Mesodermal cell (in vitro differentiated cells): ENCODE results near the gene TMEM94.

Experiments
- H3K27ac ChIP-seq: 2 replicates; pipeline ENCODE4 v1.7.0; 2013; ENCODE audit warnings: mild to moderate bottlenecking, low read depth, low read length, moderate library complexity; ENCODE audit not compliant: severe bottlenecking
- H3K36me3 ChIP-seq: 2 replicates; pipeline ENCODE4 v1.7.1; 2013; ENCODE audit warnings: mild to moderate bottlenecking, low read length, moderate library complexity; ENCODE audit not compliant: control insufficient read depth, insufficient read depth
- H3K4me1 ChIP-seq: one replicate; pipeline ENCODE4 v1.7.1; 2013; ENCODE audit warnings: mild to moderate bottlenecking, low read length; ENCODE audit not compliant: insufficient read depth, control insufficient read depth, poor library complexity, severe bottlenecking
- H3K4me3 ChIP-seq: 2 replicates; pipeline ENCODE4 v1.7.0; 2013; ENCODE audit warnings: low read length, control low read depth, mild to moderate bottlenecking; ENCODE audit not compliant: insufficient read depth, poor library complexity, severe bottlenecking; ENCODE audit errors: extremely low read depth
- H3K9me3 ChIP-seq: 2 replicates; pipeline ENCODE4 v1.7.1; 2013; ENCODE audit warnings: mild to moderate bottlenecking, low read length, moderate library complexity; ENCODE audit not compliant: control insufficient read depth
- WGBS, 2 experiments: methylation state at CpG; one replicate each; pipeline ENCODE4 v1.1.5; 2013; ENCODE audit warnings: missing lambda C conversion rate in 2 of 2; ENCODE audit not compliant: insufficient coverage in 2 of 2; 5-methylcytosine and 5-hydroxymethylcytosine counted together

TMEM94 gene

DNA sequence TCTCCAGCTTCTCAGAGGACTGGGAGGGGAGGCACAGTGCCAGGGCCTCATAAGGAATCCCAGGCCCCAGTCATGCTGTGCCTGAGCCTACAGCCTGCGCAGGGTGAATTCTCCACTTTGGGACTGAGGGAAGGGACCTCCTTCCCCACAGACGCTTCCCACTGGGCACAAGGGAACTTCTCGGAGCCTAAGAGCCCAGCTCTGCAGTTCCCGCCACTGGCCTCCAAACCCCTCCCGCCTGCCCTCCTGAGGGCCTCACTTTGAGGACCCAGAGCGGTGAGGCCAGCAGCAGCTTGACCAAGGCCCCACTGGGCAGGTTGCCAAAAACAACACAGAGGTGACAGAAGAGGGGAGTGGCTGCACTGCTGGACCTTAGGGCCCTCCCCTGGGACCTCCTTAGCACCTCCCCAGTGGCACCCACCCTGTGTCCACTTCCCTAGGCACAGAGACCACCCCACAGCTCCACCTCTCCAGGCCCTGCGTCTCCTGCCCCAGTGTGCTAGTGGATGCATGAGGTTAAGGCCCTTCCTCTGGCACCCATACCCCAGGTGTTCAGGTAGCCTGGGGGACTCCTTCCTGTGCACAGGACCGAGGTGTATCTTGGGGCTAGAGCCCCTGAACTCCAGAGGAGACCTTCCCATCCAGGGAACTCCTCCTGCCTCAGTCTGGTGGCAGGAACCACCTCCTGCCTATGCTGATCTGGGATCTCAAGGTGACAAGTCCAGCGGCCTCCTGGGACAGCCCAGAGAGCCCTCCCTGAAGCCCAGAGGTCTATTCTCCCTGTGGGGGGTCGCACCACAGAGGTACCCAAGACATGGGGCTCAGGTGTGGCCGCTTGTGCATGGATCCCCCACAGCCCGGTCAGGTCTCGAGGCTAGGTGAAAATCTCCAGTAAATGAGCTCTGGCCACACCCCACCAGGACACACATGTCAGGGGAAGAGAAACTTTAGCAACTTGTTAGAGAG, 55.5 kb downstream of the TMEM94 start:
- Histone ChIP-seq H3K36me3 (peaks cover 32% of the 10 kb centered on the region), H3K4me1 (peaks cover 17% of the 10 kb centered on the region), H3K9me3 (no peaks in the 10 kb centered on the region), H3K27ac (peak overlapping the region; percentile 36), H3K4me3 (no peak overlapping the region)
- 77 to 79% methylated on average over 9 to 12 of the region's 13 CpGs for WGBS, 2 experiments

DNA sequence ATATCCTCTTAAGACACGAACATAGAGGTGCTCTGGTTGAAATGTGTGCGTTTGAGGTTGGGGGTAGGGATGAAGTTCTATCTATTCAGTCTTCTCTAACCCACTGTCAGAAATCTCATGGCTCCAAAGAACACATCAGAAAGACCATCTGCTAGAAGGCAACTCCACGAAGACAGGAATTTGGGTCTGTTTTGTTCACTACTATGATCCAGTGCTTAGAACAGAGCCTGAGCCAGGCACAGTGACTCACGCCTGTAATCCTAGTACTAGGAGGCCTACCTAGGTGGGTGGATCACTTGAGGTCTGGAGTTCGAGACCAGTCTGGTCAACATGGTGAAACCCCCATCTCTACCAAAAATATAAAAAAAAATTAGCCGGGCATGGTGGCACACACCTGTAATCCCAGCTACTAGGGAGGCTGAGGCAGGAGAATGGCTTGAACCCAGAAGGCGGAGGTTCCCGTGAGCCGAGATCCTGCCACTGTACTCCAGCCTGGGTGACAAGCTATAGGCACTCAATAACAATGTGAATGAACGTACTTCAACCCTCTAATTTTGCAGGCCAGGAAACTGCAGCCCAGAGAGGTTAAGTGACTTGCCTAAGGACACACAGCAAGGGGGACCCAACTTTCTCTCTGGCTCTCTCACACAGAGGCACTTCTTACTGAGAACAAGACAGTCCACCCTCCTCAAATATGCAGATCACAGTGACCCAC, 56.6 kb downstream of the TMEM94 start:
- Histone ChIP-seq H3K27ac (peak overlapping the region; percentile 36), H3K36me3 (peaks cover 30% of the 10 kb centered on the region), H3K4me3 (no peak overlapping the region), H3K4me1 (peaks cover 23% of the 10 kb centered on the region), H3K9me3 (no peaks in the 10 kb centered on the region)
- 71 to 77% methylated on average over 6 to 7 of the region's 10 CpGs for WGBS, 2 experiments

DNA sequence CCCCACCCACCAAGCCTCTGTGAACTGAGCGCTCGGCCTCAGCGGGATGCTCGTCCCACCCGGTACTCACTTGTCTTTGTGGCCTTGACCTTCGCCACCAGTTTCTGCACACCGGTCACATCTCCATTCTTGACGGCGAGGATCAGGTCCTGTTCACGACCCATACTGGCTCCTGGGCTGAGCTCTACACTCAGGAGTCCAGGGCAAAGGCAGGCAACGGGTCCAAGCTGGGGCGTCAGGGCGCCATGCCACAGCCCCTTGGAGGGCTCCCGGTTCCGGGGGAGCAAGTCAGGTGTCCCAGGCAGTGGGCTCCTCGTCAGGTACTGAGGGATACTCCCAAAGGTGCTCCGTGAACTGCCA, 57.2 kb downstream of the TMEM94 start:
- Histone ChIP-seq H3K4me1 (peaks cover 25% of the 10 kb centered on the region), H3K9me3 (no peaks in the 10 kb centered on the region), H3K36me3 (peaks cover 32% of the 10 kb centered on the region), H3K27ac (no peak overlapping the region), H3K4me3 (no peak overlapping the region)
- 94 to 99% methylated on average over 17 of the region's 17 CpGs for WGBS, 2 experiments

DNA sequence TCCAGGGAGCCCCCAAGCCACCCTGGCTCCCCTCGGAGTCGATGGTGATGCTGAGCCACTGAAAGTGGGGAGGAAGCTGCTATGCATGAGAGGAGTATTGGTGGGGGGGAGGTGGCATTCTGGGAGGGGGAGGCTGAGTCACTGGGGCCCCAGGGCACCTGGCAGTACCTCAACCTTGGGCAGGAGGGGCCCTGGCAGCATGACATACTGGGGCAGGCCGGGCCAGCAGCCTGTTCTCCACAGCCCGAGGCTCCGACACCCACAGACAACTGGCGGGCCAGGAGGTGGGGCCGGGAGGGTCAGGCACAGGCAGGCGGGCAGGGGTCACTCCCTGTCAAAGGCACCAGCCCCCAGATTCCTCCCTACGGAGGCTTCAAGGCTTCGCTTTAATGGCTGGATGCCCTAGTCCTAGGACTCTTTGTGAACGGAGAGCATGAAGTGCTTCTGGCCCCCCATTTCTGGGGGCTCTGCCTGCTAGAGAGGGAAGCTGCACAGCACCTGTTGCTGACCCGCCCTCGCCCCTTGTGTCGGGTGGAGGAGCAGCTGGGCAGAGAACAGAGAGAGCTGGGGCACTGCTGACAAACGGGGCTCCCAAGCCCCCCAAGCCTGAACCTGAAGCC, 58.0 kb downstream of the TMEM94 start:
- peaks cover 25% of the 10 kb centered on the region for H3K4me1 ChIP-seq
- H3K9me3 ChIP-seq: no peaks in the 10 kb centered on the region
- no peak overlapping the region for H3K27ac ChIP-seq
- peak overlapping the region; percentile 80 for H3K4me3 ChIP-seq
- WGBS, 2 experiments: 14 to 22% methylated on average over 15 of the region's 15 CpGs
- peaks cover 37% of the 10 kb centered on the region for H3K36me3 ChIP-seq

DNA sequence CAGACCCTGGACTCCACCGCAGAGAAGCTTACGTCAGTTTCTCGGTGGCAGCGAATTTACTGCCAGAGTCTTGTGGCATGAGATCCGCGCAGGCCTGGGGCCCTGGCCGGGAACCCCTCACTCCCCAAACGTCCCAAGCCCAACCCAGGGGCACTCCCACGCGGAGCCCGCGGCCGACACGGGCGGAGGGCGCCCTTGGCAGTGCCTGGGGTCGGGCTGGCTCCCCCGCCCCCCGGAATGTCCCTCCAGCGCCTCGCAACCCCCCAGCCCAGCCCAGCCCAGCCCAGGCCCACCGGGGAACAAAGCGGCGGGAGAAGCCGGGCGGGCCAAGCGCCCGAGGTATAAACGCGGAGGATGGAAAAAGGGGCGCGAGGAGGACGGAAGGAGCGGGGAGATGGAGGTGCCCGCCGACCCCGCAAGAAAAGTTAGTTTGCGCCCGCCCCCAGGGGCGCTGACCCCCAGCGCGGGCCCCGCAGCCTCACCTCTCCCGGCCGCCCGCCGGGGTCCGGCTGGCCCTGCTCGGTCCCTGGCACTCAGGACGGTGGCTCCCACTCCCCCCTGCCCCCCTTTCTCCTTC, 58.6 kb downstream of the TMEM94 start:
- peak overlapping the region; percentile 78 for H3K27ac ChIP-seq

DNA sequence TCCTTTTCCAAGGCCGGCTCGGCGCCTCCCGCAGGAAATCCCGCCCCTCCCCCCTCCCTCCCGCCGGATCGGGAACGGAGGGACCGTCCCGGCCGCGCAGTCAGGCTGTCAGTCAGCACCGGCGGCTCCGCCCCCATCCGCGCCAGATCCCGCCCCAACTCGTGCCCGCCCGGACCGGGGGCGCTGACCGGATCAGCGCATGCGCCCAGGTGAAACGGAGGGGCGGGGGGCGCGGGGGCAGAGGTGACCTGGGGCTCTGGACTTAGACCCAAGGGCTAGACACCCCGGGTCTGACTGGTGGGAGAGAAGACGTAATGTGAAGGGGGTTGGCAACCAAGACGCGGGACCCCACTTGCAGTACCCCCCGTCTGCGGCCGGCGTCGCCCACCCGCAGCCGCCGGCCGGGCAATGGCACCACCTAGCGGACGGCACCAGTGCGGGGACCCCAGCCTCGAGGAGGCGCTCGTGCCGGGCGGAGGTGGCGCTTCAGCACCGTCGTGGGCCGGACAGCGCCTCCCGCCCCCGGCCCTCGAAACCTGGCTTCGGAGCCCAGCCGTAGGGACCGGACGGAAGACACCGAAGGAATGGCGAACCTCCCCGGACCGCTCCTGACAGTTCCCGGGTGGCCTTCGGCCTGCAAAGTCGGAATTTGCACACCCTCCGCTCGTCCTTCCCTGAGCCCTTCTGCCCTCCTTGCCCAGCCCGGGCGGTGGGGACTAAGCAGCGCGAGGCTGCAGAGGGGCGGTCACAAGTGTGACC, 59.2 kb downstream of the TMEM94 start, which contains the start of gene CASKIN2:
Gene CASKIN2, minus strand, starts transcription at position 42 of the 759 bp plus-strand sequence. CDS start 1,733 bp downstream, outside the sequence.
- H3K4me1 ChIP-seq: peaks cover 23% of the 10 kb centered on the region
- peak within 1 kb of the TSS; percentile 80 for H3K4me3 ChIP-seq
- H3K27ac ChIP-seq: peak within 1 kb of the TSS; percentile 78
- H3K36me3 ChIP-seq: peaks cover 46% of the 10 kb centered on the region
- no peaks in the 10 kb centered on the region for H3K9me3 ChIP-seq
- WGBS, 2 experiments: 0% methylated on average over 64 to 68 of the region's 78 CpGs

More for the DNA sequence above, 58.6 kb downstream of the TMEM94 start:
- H3K4me3 ChIP-seq: peak overlapping the region; percentile 80
- H3K4me1 ChIP-seq: peaks cover 25% of the 10 kb centered on the region
- H3K9me3 ChIP-seq: no peaks in the 10 kb centered on the region
- H3K36me3 ChIP-seq: peaks cover 43% of the 10 kb centered on the region
- WGBS, 2 experiments: 0% methylated on average over 19 to 48 of the region's 50 CpGs

DNA sequence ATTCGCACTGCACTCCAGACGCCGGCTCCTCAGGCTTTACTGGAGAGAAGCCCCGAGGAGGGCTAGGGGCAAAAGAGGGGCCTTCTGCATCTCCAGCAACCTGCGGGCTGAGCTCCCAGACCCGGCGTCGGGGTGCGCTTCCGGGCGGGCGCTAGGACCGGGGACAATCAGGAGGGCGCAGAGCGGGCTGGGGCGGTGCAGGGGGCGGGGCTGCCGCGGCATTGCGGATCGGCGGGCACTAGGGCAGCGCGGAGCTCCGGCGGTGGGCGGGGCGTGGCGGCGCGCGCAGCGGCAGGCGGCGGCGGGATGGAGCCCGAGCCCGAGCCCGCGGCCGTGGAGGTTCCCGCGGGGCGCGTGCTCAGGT, 59.8 kb downstream of the TMEM94 start, which contains the start of gene TSEN54:
Gene TSEN54, plus strand, starts transcription at position 274 of the 364 bp plus-strand sequence. Its CDS starts 33 bp downstream, at position 307.
- Histone ChIP-seq H3K4me3 (peak within 1 kb of the TSS; percentile 80), H3K27ac (peak within 1 kb of the TSS; percentile 78), H3K36me3 (peaks cover 49% of the 10 kb centered on the region), H3K9me3 (no peaks in the 10 kb centered on the region), H3K4me1 (peaks cover 21% of the 10 kb centered on the region)
- WGBS, 2 experiments: 0 to 1% methylated on average over 33 to 45 of the region's 45 CpGs

DNA sequence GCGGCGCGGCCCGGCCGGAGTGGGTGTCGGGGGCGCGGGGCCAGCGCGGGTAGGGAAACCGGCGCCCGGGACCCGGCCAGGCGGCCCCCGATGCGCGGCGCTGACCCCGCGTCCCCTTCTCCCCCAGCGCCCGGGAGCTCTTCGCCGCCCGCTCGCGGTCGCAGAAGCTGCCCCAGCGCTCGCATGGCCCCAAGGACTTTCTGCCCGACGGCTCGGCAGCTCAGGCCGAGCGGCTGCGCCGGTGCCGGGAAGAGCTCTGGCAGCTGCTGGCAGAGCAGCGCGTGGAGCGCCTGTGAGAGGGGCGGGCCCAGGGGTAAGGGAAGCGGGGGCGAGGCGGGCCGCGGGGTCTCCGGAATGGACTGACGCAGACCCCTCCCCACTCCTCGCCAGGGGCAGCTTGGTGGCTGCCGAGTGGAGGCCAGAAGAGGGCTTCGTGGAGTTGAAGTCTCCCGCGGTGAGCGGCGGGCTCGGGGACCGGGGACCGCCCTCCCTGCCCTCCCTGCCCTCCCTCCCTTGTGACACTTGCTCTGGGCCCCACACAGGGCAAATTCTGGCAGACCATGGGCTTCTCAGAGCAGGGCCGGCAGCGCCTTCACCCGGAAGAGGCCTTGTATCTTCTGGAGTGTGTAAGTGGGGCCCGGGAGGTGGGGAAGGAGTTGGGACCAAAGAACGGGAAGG, 60.3 kb downstream of the TMEM94 start:
- Histone ChIP-seq H3K27ac (peak overlapping the region; percentile 41), H3K4me3 (peak overlapping the region; percentile 80), H3K36me3 (peaks cover 53% of the 10 kb centered on the region), H3K4me1 (peaks cover 21% of the 10 kb centered on the region), H3K9me3 (no peaks in the 10 kb centered on the region)
- WGBS, 2 experiments: 0% methylated on average over 27 to 55 of the region's 65 CpGs

DNA sequence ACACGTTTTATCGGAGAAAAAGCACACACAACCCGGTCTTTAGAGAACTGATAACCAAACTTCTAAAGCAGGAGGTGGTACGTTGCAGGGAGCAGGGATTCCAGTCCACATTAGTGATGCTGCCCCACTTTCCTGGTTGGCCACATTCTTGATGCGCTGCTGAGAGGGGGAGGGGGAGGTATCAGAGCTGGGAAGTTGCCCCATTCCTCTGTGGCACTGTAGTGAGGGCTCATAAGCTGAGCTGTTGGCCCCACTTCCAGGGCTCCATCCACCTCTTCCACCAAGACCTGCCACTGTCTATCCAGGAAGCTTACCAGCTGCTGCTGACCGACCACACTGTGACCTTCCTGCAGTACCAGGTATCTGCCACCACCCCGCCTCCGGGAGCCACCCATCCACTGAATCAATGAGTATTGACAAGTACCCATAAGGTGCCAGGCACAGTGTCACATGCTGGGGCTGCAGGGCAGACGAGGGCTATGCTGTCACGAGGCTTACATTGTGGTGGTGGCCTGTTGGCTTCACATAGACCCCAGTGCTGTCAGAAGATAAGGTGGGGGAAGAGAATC, 60.9 kb downstream of the TMEM94 start:
- Histone ChIP-seq H3K9me3 (no peaks in the 10 kb centered on the region), H3K36me3 (peaks cover 53% of the 10 kb centered on the region), H3K4me1 (peaks cover 21% of the 10 kb centered on the region), H3K4me3 (peak overlapping the region; percentile 80), H3K27ac (peak overlapping the region; percentile 41)
- WGBS, 2 experiments: 9 to 36% methylated on average over 5 to 10 of the region's 10 CpGs
